HUES6 (cell line): Measurements from ENCODE around the gene AZU1.
"Not testable (repeated sequence)": the region's sequence is repeated elsewhere in the genome, so short reads cannot be mapped to it uniquely, and the experiment has no call there.

ENCODE experiments used
- H3K27ac ChIP-seq: 2 replicates; pipeline ENCODE4 v1.7.0; 2013; ENCODE audit warnings: low read depth, mild to moderate bottlenecking, low read length, inconsistent platforms
- H3K27me3 ChIP-seq: 2 replicates; pipeline ENCODE4 v1.6.1; 2013; ENCODE audit warnings: low read length; ENCODE audit not compliant: control insufficient read depth, insufficient read depth
- H3K36me3 ChIP-seq: 2 replicates; pipeline ENCODE4 v1.6.1; 2013; ENCODE audit warnings: low read length; ENCODE audit not compliant: control insufficient read depth, insufficient read depth
- H3K4me1 ChIP-seq: 2 replicates; pipeline ENCODE4 v1.6.1; 2013; ENCODE audit warnings: low read length; ENCODE audit not compliant: control insufficient read depth, insufficient read depth
- H3K4me3 ChIP-seq: 2 replicates; pipeline ENCODE4 v1.5.1; 2013; ENCODE audit warnings: low read depth, low read length
- H3K9ac ChIP-seq: one replicate; pipeline ENCODE4 v1.6.1; 2013; ENCODE audit warnings: mild to moderate bottlenecking, low read length
- H3K9me3 ChIP-seq: 2 replicates; pipeline ENCODE4 v1.6.1; 2013; ENCODE audit warnings: low read depth, low read length; ENCODE audit not compliant: control insufficient read depth, insufficient read depth

Gene AZU1

DNA sequence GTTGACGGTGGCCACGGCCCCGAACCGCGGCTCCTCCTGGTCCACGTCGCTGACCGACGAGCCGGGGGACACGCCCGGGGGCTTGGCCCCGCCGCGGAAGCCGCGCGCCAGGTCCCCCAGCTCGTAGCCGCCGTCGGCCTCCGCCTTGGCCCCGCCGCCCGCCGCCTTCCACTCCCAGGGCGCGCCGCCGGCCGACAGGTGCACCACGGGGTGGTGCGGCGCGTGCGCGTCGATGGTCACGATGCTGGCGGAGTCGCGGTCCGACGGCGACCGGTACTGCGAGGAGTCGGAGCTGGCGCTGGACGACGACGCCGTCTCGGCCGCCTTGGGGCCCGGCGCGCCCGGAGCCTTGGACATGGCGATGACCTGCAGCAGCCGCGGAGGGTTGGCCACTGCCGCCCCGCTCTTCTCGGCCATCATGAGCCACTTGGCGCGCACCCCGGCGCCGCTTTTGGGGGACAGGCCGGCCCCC lies 14.9 kb upstream of the AZU1 start:
- no peaks in the 10 kb centered on the region for H3K9me3 ChIP-seq
- H3K9ac ChIP-seq, result no peak overlapping the region
- H3K36me3 ChIP-seq, result peaks cover 75% of the 10 kb centered on the region
- H3K4me3 ChIP-seq, result no peak overlapping the region
- no peak overlapping the region for H3K27ac ChIP-seq
- no peaks in the 10 kb centered on the region for H3K4me1 ChIP-seq
- no peaks in the 10 kb centered on the region for H3K27me3 ChIP-seq

DNA sequence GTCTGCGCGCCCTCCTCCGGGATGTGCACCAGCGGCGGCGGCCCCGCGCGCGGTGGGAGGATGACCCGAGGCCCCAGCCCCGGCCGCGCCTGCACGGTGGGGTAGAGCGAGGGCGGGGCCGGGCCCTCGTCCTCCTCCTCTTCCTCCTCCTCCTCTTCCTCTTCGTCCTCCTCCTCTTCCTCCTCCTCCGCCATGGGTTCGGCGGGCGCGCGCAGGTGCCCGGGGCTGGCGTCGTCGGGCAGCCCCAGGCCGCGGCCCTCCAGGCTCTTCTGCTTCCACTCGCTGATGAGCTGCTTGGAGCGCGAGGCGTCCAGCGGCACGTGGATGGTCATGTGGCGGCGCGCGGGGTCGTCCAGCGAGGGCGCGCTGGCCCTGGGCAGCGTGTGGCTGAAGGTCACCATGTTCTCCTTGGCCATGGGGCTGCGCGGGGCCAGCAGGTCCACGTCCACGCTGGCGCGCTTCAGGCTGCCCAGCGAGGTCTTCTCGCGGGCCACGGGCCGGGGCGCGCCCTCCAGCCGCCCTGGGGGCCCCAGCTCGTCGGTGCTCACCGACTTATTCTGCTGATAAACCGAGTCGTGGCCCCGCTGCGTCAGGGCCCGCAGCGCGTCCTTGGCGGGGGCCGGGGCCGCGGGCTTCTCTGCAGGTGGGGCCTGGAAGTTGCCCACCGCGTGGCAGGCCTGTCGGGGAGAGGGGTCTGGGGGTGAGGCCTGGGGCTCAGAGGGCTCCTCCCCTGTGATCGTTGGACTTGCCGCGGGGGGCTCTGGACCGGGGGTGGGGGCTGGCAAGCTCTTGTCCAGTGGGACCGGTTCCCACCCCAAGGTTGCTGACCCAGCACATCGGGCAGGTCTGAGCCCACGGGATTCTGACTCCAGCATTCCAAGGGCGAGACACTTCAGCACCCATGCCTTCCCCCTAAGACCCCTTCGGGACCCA lies 14.2 kb upstream of the AZU1 start:
- no peak overlapping the region for H3K4me3 ChIP-seq
- H3K9me3 ChIP-seq, result no peaks in the 10 kb centered on the region
- peaks cover 68% of the 10 kb centered on the region for H3K36me3 ChIP-seq
- no peaks in the 10 kb centered on the region for H3K4me1 ChIP-seq
- no peak overlapping the region for H3K9ac ChIP-seq
- H3K27ac ChIP-seq, result no peak overlapping the region
- H3K27me3 ChIP-seq, result no peaks in the 10 kb centered on the region

DNA sequence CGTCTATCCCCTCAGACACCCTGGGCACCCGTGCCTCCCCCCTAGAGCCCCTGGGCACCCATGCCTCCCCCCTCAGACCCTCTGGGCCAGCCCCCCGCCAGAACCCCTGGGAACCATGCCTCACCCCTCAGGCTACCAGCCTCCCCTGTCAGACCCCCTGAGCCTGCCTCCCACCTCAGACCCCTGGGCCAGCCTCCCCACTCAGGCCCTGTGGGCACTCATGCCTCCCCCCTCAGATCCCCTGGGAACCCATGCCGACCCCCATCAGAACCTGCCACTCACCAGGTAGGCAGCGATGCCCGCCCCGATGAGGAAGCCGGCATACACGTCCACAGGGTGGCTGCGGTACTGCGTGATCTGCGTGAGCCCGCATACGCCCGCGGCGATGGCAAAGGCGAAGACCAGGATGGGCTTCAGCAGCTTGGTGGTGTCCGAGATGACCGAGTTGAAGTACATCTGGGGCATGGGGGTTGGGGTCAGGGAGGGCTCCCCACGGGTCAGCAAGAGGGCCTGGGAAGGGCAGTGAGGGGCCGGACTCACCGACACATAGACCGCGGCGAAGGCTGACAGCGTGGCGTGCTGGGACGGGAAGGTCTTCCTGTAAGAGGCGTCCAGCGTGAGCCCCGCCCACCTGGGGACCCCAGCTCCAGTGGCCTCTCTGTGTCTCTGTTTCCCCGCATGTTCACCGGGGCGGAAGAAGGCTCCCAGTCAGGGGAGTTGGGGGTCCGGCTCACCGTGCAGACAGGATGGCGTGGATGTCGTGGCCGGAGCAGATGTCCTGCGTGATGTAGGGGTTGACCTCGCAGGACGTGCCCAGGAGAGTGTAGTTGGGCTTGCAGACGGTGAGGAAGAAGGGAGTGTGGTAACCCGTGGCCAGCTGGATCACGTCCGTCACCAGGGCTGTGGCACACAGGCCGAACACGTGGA lies 13.2 kb upstream of the AZU1 start:
- H3K36me3 ChIP-seq, result peaks cover 59% of the 10 kb centered on the region

DNA sequence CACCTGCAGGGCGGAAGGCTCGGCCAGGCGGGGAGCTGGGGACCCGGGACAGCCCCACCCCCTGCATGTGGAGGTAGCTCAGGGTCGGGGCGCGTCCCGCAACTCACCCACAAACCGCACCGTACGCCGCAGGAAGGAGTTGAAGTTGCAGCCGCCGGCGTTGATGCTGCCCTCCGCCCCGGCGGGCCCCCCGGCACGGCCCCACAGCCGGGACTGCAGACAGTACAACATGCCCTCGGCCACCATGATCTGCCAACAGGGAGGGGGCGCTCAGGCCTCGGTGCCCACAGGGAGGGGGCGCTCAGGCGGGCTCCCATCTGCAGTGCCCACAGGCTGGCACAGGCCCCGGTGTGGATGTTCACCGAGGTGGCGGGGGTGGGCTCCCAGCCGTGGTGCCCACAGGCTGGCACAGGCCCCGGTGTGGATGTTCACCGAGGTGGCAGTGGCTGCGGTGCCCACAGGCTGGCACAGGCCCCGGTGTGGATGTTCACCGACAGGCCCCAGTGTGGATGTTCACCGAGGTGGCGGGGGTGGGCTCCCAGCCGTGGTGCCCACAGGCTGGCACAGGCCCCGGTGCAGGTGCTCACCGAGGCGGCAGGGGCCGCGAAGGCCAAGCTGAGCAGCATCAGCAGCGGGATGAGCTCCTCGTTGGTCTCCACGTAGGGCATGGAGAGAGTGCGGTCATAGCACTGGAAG lies 12.4 kb upstream of the AZU1 start:
- H3K36me3 ChIP-seq, result peaks cover 51% of the 10 kb centered on the region
- H3K4me1 ChIP-seq, result no peaks in the 10 kb centered on the region
- H3K27ac ChIP-seq, result no peak overlapping the region
- no peak overlapping the region for H3K4me3 ChIP-seq
- no peaks in the 10 kb centered on the region for H3K27me3 ChIP-seq
- no peaks in the 10 kb centered on the region for H3K9me3 ChIP-seq
- no peak overlapping the region for H3K9ac ChIP-seq

More for the DNA sequence above, 13.2 kb upstream of the AZU1 start:
- no peaks in the 10 kb centered on the region for H3K27me3 ChIP-seq
- H3K27ac ChIP-seq, result no peak overlapping the region
- H3K4me1 ChIP-seq, result no peaks in the 10 kb centered on the region
- H3K4me3 ChIP-seq, result no peak overlapping the region
- H3K9ac ChIP-seq, result no peak overlapping the region
- H3K9me3 ChIP-seq, result no peaks in the 10 kb centered on the region

DNA sequence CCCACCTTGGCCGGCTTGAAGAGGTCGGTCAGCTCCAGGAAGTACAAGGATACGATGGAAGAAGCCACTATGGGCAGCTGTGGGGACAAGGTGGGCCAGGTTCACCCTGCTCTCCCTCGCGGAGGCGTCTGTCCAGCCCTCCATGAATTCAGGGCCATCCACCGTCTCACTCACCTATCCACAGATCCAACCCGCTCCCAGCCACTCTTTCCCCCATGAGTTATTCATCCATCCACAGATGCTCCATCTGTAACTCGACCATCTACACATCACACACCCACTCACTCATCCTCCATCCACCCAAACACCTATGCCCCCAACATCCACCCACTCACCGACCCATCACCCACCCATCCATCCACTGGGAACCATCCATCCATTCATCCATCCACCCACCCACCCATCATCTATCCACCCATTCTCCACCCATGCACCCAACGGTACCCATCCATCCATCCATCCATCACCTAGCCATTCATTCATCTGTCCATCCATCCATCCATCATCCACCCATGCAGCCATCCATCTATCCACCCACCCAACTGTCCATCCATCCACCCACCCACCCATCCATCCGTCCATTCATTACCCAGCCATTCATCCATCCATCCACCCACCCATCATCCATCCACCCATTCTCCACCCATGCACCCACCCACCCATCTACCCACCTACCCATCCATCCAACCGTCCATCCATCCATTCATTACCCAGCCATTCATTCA lies 11.7 kb upstream of the AZU1 start:
- peaks cover 44% of the 10 kb centered on the region for H3K36me3 ChIP-seq
- no peak overlapping the region for H3K4me3 ChIP-seq
- no peak overlapping the region for H3K27ac ChIP-seq
- no peaks in the 10 kb centered on the region for H3K27me3 ChIP-seq
- H3K9me3 ChIP-seq, result no peaks in the 10 kb centered on the region
- H3K4me1 ChIP-seq, result no peaks in the 10 kb centered on the region
- H3K9ac ChIP-seq, result no peak overlapping the region

DNA sequence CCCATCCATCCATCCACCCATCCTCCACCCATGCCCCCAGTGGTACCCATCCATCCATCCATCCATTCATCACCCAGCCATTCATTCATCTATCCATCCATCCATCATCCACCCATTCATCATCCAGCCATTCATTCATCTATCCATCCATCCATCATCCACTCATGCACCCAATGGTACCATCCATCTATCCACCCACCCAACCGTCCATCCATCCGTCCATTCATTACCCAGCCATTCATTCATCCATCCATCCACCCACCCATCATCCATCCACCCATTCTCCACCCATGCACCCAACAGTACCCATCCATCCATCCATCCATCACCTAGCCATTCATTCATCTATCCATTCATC lies 11.2 kb upstream of the AZU1 start:
- no peak overlapping the region for H3K27ac ChIP-seq
- H3K4me1 ChIP-seq, result no peaks in the 10 kb centered on the region
- H3K36me3 ChIP-seq, result peaks cover 38% of the 10 kb centered on the region
- H3K27me3 ChIP-seq, result no peaks in the 10 kb centered on the region
- H3K9me3 ChIP-seq, result no peaks in the 10 kb centered on the region
- H3K9ac ChIP-seq, result no peak overlapping the region
- no peak overlapping the region for H3K4me3 ChIP-seq

DNA sequence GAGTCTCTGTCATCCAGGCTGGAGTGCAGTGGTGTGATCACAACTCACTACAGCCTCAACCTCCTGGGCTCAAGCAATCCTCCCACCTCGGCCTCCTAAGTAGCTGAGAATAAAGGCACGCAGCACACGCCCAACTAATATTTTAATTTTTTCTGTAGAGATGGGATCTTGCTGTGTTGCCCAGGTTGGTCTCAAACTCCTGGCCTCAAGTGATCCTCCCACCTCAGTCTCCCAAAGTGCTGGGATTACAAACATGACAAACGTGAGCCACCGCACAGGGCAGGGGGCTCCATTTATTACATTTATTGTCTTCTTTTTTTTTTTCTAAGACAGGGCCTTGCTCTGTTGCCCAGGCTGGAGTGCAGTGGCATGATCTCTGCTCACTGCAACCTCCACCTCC lies 7.4 kb upstream of the AZU1 start:
- H3K9ac ChIP-seq, H3K27me3 ChIP-seq, H3K4me3 ChIP-seq, H3K4me1 ChIP-seq, H3K27ac ChIP-seq, H3K9me3 ChIP-seq: not testable (repeated sequence)
- H3K36me3 ChIP-seq, result peaks cover 11% of the 10 kb centered on the region

DNA sequence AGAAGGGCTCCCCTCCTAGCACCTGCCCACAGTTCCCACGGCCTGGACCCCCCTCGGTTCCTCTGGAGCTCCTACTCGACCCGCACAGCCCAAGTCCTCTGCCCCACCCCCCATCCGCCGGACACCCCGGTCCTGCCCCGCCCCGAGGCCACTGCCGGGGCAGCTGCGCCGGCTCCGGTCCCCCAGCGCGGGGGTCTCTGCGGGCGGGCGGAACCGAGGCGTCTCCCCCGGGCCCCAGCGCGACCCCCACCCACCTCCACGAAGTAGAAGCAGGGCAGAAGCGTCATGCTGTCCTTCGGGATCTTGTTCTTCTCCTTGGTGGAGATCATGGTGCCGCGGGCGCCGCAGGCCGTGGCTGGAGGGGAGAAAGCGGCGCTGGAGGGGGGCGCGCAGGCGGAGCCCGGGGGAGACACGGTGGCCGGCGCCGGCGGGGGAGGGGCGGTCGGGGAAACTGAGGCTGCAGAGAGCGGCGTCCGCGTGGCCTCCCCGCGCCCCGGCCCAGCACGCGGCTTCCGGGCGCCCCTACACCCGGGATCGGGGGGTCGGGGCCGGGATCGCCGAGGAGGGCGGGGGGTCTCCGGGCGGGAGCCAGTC lies 6.3 kb upstream of the AZU1 start:
- Histone ChIP-seq H3K36me3 (peaks cover 3% of the 10 kb centered on the region; the same call in 1 of the 2 replicates), H3K27ac (peak overlapping the region; percentile 33; the same call in 1 of the 2 replicates), H3K4me1 (peaks cover 3% of the 10 kb centered on the region; the same call in 1 of the 2 replicates), H3K9me3 (no peaks in the 10 kb centered on the region), H3K9ac (no peak overlapping the region), H3K4me3 (peak overlapping the region; percentile 68), H3K27me3 (no peaks in the 10 kb centered on the region)

DNA sequence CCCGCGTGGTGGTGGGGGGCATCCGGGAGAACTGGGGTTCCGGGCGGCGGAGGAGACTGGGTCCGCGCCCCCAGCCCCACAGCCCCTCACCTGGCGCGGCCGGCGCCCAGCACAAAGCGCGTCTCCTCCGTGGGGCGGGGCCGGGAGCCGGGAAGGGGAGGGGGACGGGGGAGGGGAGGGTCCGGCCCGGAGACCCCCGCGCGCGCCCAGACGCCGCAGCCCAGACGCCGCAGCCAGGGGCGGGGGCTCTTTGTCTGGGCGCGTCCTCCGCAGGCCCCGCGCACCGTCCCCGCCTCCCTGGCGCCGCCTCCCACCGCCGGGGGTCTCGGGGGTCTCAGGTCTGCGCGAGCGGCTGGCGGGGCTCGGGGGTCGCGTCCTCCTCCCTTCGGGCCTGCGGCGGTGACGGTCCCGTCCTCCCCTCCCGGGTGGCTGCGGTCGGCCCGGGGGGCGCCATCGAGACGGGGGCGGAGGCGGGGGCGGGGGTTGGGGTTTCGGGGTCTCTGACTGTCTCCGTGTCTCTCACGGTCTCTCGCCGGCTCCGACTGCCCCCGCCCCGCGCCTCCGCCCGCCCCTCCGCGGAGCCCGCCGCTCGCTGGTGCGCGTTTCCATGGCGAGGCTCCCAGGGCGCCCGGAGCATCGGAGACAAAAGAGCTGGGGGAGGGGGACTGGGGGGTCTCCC lies 5.7 kb upstream of the AZU1 start, which contains the start of gene PLPPR3:
Gene PLPPR3, minus strand, starts transcription at position 131 of the 679 bp plus-strand sequence. CDS start 396 bp downstream, outside the sequence.
- Histone ChIP-seq H3K27ac (peak within 1 kb of the TSS; percentile 33; the same call in 1 of the 2 replicates), H3K4me3 (peak within 1 kb of the TSS; percentile 68), H3K9ac (peak within 1 kb of the TSS; percentile 50), H3K9me3 (no peaks in the 10 kb centered on the region), H3K36me3 (no peaks in the 10 kb centered on the region), H3K27me3 (no peaks in the 10 kb centered on the region), H3K4me1 (peaks cover 3% of the 10 kb centered on the region; the same call in 1 of the 2 replicates)
